ENCODE measurements around the gene PCDHGA9.

PCDHGA9 gene

DNA sequence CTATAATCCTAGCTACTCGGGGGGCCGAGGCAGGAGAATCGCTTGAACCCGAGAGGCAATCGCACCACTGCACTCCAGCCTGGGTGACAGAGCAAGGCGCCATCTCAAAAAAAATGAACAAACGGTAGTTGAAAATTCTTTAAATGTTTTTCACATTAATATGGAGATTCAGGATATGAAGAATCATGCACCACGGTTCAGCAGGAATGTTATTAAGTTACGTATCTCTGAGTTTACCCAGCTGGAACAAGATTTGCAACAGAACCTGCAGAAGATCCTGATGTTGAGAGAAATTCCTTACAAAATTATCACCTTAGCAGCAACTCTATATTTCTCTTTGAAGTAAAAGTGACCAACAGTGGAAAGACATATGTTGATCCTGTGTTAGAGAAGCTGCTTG, 37.8 kb downstream of the PCDHGA9 start:
- no peak overlapping the region for H3K4me3 Mint-ChIP-seq
- H3K4me1 Mint-ChIP-seq (ENCODE audit: low read depth) = no peaks in the 10 kb centered on the region
- H3K9me3 Mint-ChIP-seq = peaks cover 4% of the 10 kb centered on the region
- H3K27me3 Mint-ChIP-seq = peaks cover 25% of the 10 kb centered on the region
- H3K27ac Mint-ChIP-seq = no peak overlapping the region
- H3K36me3 Mint-ChIP-seq (ENCODE audit: low read depth) = peaks cover 4% of the 10 kb centered on the region

DNA sequence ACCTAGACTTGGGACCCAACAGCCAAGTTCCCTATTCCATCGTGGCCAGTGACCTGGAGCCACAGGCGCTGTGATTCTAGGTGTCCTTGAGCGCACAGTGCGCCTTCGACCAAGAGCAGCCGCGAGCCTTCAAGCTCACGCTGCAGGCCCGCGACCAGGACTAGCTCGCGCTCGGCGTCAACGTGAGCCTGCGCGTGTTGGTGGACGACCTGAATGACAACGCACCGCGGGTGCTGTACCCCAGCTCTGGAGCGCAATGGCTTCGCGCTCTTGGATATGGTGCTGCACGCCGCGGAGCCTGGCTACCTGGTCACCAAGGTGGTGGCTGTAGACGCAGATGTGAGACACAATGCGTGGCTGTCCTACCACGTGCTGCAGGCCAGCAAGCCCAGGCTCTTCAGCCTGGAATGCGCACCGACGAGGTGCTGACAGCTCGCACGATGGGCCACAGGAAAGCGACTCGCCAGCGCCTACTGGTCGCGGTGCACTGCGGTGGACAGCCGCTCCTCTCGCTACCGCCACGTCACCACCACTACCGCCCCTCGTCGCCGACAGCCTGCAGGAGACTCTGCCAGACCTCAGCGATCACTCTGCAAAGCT, 39.1 kb downstream of the PCDHGA9 start:
- H3K36me3 Mint-ChIP-seq (ENCODE audit: low read depth) = peaks cover 4% of the 10 kb centered on the region
- peaks cover 4% of the 10 kb centered on the region for H3K9me3 Mint-ChIP-seq
- no peak overlapping the region for H3K27ac Mint-ChIP-seq

More for the DNA sequence above, 39.1 kb downstream of the PCDHGA9 start:
- peaks cover 26% of the 10 kb centered on the region for H3K27me3 Mint-ChIP-seq
- no peaks in the 10 kb centered on the region for H3K4me1 Mint-ChIP-seq (ENCODE audit: low read depth)
- no peak overlapping the region for H3K4me3 Mint-ChIP-seq

All from stimulated activated naive CD8-positive, alpha-beta T cell treated with anti-CD3 and anti-CD28 coated beads, Interleukin-15, Interleukin-2, amounts not matched to agents 100 ng/mL and 50 ng/mL, for 24 hours (primary cell).